NCI-H1092 (cell line): ENCODE measurements around the gene PLA2G5.

Source experiments
- DNase-seq: peaks from one replicate; lab custom pipeline; 2025; lab: John Stamatoyannopoulos, UW

Gene PLA2G5

GRCh38 chr1:20090641-20091040 lies 20.6 kb downstream of the PLA2G5 start:
- DNase-seq: no peak

- no peak for DNase-seq
Measured at GRCh38 chr1:20093303-20093702, 23.3 kb downstream of the PLA2G5 start.

GRCh38 chr1:20093940-20094391 lies 24.0 kb downstream of the PLA2G5 start:
- no peak for DNase-seq

- DNase-seq: no peak
Measured at GRCh38 chr1:20095564-20096434, 25.8 kb downstream of the PLA2G5 start.

- no peak for DNase-seq
Measured at GRCh38 chr1:20096840-20097447, 26.9 kb downstream of the PLA2G5 start.

- no peak for DNase-seq
Measured at GRCh38 chr1:20099533-20099932, 29.5 kb downstream of the PLA2G5 start.

- DNase-seq: peak; percentile 25
Measured at GRCh38 chr1:20100632-20101355, 30.8 kb downstream of the PLA2G5 start.

GRCh38 chr1:20102875-20103274 lies 32.9 kb downstream of the PLA2G5 start:
- DNase-seq: no peak

- no peak for DNase-seq
Measured at GRCh38 chr1:20105856-20106255, 35.9 kb downstream of the PLA2G5 start.

- DNase-seq: no peak
Measured at GRCh38 chr1:20107351-20107750, 37.4 kb downstream of the PLA2G5 start.

- DNase-seq: no peak
Measured at GRCh38 chr1:20107796-20108195, 37.8 kb downstream of the PLA2G5 start.

- DNase-seq: no peak
Measured at GRCh38 chr1:20108366-20109123, 38.6 kb downstream of the PLA2G5 start.

GRCh38 chr1:20109223-20109856 lies 39.3 kb downstream of the PLA2G5 start:
- no peak for DNase-seq

- DNase-seq: no peak
Measured at GRCh38 chr1:20110679-20111078, 40.7 kb downstream of the PLA2G5 start.

GRCh38 chr1:20111452-20111851 lies 41.5 kb downstream of the PLA2G5 start:
- DNase-seq: no peak

GRCh38 chr1:20112279-20113000 lies 42.4 kb downstream of the PLA2G5 start:
- no peak for DNase-seq

GRCh38 chr1:20114021-20114648 lies 44.1 kb downstream of the PLA2G5 start:
- DNase-seq: no peak

- no peak for DNase-seq
Measured at GRCh38 chr1:20115479-20115878, 45.5 kb downstream of the PLA2G5 start.

GRCh38 chr1:20115916-20116315 lies 45.9 kb downstream of the PLA2G5 start:
- no peak for DNase-seq

- DNase-seq: no peak
Measured at GRCh38 chr1:20117236-20117635, 47.2 kb downstream of the PLA2G5 start.
